OCI-LY1 (cell line): ENCODE results near the gene BCAN.

ENCODE experiments used
- EZH2 ChIP-seq: fragments of 200-600 bp; sonication (generic), shearing (Covaris generic); IDR thresholded peaks from 2 replicates; pipeline ENCODE4 v1.8.0; 2017; ENCODE audit warnings: borderline replicate concordance, mixed run types, mild to moderate bottlenecking, antibody characterized with exemption, low read length, moderate library complexity, mixed read lengths
- TF ChIP-seq, protein P1 (sequence below): fragments of 200-600 bp; sonication (generic), shearing (Covaris generic); IDR thresholded peaks from 2 replicates; pipeline ENCODE4 v1.5.1; 2017; ENCODE audit warnings: mild to moderate bottlenecking, antibody characterized with exemption, low read length, moderate library complexity, mixed read lengths

DNA sequence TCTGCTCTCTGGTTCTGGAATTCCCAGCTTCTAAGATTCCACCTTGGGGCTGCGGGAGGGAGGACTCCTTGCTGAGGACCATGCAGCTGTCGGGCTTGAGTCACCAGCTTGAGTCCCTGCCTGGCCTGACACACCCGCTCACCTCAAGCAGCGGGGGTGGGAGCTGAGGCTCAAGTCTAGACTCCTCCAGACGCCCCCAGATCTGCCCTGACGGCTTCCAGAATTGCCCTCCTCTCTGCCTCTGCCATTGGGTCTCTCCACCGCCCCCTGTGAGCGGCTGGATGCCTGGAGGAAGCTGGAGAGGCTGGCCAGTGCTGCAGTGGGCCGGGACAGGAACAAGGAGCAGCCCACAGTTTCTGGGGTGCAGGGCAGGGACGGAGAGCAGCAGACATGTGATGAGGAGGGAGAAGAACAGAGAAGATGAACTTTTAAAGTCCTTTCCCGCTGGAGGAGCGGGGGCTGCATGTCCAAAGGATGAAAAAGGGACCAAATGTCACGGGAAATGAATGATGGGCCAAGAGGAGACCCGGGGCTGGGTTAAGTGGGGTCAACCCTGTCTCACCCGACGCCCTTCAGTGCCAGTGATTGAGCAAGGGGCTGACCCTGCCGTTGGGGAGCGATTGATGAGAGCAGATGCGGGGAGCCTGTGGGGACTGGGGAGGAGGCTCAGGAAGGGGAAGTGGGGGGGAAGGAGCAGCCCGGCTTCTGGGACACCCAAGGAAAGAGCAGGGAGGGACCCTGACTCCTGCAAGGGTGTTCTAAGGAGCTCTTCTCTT, 49.9 kb downstream of the BCAN start:
- TF ChIP-seq, protein P1, sequence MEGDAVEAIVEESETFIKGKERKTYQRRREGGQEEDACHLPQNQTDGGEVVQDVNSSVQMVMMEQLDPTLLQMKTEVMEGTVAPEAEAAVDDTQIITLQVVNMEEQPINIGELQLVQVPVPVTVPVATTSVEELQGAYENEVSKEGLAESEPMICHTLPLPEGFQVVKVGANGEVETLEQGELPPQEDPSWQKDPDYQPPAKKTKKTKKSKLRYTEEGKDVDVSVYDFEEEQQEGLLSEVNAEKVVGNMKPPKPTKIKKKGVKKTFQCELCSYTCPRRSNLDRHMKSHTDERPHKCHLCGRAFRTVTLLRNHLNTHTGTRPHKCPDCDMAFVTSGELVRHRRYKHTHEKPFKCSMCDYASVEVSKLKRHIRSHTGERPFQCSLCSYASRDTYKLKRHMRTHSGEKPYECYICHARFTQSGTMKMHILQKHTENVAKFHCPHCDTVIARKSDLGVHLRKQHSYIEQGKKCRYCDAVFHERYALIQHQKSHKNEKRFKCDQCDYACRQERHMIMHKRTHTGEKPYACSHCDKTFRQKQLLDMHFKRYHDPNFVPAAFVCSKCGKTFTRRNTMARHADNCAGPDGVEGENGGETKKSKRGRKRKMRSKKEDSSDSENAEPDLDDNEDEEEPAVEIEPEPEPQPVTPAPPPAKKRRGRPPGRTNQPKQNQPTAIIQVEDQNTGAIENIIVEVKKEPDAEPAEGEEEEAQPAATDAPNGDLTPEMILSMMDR: no peak
- no peak for TF ChIP-seq EZH2
